IgD-negative memory B cell (primary cell): ENCODE data around the gene RUNX2. TPM values are rescaled to one million over a fixed set of nuclear protein-coding genes. Genes with fewer than 3 reads are reported as not detected.
A peak's percentile ranks its signal among the peaks of the same experiment; 100 is the strongest.

ENCODE experiments used
- H3K27ac Mint-ChIP-seq, 3 donors: one replicate each; pipeline ENCODE4 v1.8.0; 2020 to 2022; ENCODE audit warnings: mild to moderate bottlenecking in 3 of 3, mixed read lengths in 3 of 3, moderate library complexity in 1 of 3
- H3K27me3 Mint-ChIP-seq: one replicate; pipeline ENCODE4 v1.8.0; 2021; ENCODE audit warnings: mixed read lengths
- H3K36me3 Mint-ChIP-seq: one replicate; pipeline ENCODE4 v1.8.0; 2020; ENCODE audit warnings: mild to moderate bottlenecking, mixed read lengths
- H3K4me1 Mint-ChIP-seq, 3 donors: one replicate each; pipeline ENCODE4 v1.8.0; 2020 to 2022; ENCODE audit warnings: mixed read lengths in 3 of 3, mild to moderate bottlenecking in 1 of 3
- H3K4me3 Mint-ChIP-seq, 4 donors: one replicate each; pipeline ENCODE4 v1.8.0; 2020 to 2022; ENCODE audit warnings: mild to moderate bottlenecking in 4 of 4, mixed read lengths in 4 of 4, moderate library complexity in 3 of 4
- H3K9me3 Mint-ChIP-seq, 3 donors: one replicate each; pipeline ENCODE4 v1.8.0; 2020 to 2021; ENCODE audit warnings: mixed read lengths in 3 of 3, mild to moderate bottlenecking in 1 of 3
- polyA plus RNA-seq: library from polyadenylated mRNA; unstranded; fragments of 300-500 nt; fragmentation: Illumina TruSeq; gene quantifications from one replicate; pipeline ENCODE4 v1.2.3, GENCODE V29; 2021

RUNX2 gene
- polyA plus RNA-seq, 1 donor from 2014 or later, result 2.9 TPM

DNA sequence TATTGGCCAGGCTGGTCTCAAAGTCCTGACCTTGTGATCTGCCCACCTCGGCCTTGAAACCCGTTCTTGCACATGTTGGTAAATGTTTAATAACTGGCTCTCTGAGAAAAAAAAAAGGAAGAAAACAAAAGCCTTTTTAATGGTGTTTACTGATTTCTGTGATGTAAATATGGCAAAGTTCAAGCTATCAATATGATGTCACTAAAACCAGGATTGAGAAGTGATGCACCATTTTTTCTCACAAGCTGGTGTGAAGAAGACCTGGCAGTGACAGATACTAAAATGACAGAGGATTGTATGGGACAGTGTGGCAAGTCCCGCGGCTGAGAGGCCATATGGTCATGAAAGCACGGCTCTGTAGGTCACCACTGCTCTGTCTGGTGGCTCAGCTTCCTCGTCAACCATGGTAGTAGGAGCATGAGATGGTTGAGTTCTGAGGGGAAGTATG is 245.9 kb downstream of the RUNX2 start:
- Mint-ChIP-seq H3K36me3 (peaks cover 1% of the 10 kb centered on the region), H3K4me1 (peaks cover 4 to 13% (median 6%) of the 10 kb centered on the region in 3 donors), H3K27ac (no peak overlapping the region), H3K27me3 (peaks cover 3% of the 10 kb centered on the region), H3K4me3 (no peak overlapping the region), H3K9me3 (no peaks in the 10 kb centered on the region)

DNA sequence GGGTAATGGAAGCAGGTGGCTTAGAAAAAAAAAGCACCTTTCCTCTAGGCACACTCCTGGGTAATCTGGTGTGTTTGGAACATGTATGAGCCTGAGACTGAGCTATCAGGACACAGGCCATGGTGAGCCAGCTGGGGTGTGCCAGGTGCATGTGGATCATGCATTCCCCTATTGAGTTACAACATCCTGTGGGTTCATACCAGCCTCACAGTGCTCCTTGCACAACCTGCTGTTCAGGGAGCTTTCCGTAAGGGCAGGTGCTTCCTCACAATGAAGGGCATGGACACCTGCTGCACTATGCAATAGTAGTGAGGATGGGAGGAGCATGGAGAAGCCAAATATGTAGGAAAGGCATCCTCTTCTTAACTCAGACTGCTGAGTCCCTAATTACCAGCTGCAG is 246.8 kb downstream of the RUNX2 start:
- Mint-ChIP-seq H3K27ac (no peak overlapping the region), H3K9me3 (no peaks in the 10 kb centered on the region), H3K4me1 (peaks cover 4 to 13% (median 6%) of the 10 kb centered on the region in 3 donors), H3K4me3 (no peak overlapping the region), H3K36me3 (peaks cover 1% of the 10 kb centered on the region), H3K27me3 (peaks cover 3% of the 10 kb centered on the region)

DNA sequence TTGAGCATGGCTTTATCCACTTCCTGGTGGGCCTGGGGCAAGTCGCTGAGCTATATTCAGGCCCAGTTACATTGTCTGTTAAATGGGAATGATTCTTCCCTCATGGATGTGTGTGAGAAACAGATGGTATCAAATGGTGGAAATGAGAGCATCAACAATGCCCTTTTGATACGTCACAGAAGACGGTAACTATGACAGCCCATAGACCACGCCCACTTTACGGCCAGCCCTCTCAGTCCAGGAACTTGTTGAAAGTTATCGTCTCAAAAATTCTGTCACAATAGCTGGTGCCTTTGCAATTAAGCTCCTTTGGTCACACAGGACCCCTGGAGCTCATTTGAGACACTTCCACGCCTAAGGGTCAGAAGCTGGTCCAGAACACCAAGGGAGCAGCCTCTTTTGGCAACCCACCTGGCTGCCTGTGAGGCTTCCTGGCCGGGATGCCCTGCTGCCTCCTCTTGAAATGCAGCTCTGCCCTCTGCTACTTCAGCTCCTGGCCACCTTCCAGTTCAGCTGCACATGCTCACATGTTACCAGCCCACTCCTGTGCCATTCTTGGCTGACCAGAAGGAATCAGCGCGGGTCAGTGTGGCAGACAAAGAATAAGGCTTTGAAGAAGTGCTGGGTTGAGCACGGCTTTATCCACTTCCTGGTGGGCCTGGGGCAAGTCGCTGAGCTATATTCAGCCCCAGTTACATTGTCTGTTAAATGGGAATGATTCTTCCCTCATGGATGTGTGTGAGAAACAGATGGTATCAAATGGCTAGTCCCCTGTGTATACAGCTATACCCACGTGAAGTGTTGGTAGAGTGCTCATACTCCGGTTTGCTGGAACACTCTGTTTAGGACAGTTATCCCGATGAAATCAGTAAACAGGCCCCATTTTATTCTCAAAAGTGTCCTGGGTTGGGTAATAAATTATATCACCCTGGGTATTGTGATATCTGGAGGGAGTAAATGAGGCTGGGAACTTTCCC is 248.8 kb downstream of the RUNX2 start:
- peaks cover 1% of the 10 kb centered on the region for H3K36me3 Mint-ChIP-seq
- H3K9me3 Mint-ChIP-seq, result peaks cover 0 to 2% (median 0%) of the 10 kb centered on the region in 3 donors
- no peak overlapping the region for H3K4me3 Mint-ChIP-seq
- peaks cover 4 to 13% (median 6%) of the 10 kb centered on the region in 3 donors for H3K4me1 Mint-ChIP-seq
- no peak overlapping the region for H3K27ac Mint-ChIP-seq
- peaks cover 3% of the 10 kb centered on the region for H3K27me3 Mint-ChIP-seq

DNA sequence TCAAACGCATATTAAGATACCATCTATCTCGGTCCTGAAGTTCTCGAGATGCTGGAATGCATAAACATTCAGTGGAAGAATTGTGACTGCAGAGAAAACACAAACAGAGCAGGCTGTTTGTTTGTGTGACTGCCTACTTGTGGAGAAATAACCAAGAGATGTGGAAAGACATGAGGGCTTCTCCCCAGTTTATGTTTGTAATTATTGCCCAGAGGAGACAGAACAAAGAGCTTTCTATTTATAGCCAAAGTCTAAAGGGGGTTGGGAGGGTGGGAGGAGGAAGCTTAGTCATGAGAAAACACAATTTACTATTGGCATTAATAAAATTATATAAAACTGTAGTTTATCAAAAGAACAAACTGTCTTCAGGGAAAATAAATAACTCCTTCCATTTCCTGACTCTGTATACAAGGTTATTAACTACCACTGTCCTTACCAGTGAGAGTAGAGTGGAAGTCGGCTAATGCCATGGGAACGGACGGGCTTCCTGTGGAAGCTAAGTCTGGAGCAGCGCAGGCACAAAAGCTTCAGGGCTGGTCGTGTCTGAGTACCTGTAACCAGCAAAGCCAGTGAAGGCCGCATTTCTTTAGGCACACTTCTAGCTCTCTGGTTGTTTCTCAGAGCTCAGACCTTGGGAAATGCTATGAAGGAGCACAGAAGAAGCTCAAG is 249.8 kb downstream of the RUNX2 start:
- H3K4me1 Mint-ChIP-seq, result peaks cover 3 to 8% (median 4%) of the 10 kb centered on the region in 3 donors
- H3K27ac Mint-ChIP-seq, result no peak overlapping the region
- peaks cover 1% of the 10 kb centered on the region for H3K36me3 Mint-ChIP-seq
- peaks cover 0 to 9% (median 0%) of the 10 kb centered on the region in 3 donors for H3K9me3 Mint-ChIP-seq
- H3K27me3 Mint-ChIP-seq, result peaks cover 3% of the 10 kb centered on the region
- no peak overlapping the region for H3K4me3 Mint-ChIP-seq

DNA sequence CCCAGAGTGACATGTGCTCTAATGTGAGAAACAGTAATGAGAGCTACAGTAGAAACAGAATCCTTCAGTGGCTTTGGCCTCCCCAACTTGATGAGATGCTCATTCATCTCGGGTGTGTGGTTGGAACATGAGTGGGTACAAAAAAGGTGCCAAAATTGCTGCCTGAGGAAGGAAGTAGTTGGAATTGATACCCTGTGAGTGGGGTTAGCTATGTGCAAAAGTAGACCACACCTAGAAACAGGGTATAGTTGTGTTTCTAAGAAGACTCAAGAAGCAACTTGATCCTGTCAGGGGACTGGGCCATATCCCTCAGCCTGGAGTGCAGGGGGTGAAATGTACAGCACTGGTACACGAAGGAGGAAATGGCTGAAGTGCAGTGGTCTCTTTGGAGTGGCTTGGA is 256.0 kb downstream of the RUNX2 start:
- peaks cover 17 to 29% (median 22%) of the 10 kb centered on the region in 3 donors for H3K4me1 Mint-ChIP-seq
- H3K27ac Mint-ChIP-seq, result no peak overlapping the region
- H3K36me3 Mint-ChIP-seq, result peaks cover 3% of the 10 kb centered on the region
- H3K27me3 Mint-ChIP-seq, result peaks cover 1% of the 10 kb centered on the region
- peak overlapping the region in 1 of 4 donors; percentile 19 for H3K4me3 Mint-ChIP-seq
- H3K9me3 Mint-ChIP-seq, result peaks cover 0 to 9% (median 0%) of the 10 kb centered on the region in 3 donors

DNA sequence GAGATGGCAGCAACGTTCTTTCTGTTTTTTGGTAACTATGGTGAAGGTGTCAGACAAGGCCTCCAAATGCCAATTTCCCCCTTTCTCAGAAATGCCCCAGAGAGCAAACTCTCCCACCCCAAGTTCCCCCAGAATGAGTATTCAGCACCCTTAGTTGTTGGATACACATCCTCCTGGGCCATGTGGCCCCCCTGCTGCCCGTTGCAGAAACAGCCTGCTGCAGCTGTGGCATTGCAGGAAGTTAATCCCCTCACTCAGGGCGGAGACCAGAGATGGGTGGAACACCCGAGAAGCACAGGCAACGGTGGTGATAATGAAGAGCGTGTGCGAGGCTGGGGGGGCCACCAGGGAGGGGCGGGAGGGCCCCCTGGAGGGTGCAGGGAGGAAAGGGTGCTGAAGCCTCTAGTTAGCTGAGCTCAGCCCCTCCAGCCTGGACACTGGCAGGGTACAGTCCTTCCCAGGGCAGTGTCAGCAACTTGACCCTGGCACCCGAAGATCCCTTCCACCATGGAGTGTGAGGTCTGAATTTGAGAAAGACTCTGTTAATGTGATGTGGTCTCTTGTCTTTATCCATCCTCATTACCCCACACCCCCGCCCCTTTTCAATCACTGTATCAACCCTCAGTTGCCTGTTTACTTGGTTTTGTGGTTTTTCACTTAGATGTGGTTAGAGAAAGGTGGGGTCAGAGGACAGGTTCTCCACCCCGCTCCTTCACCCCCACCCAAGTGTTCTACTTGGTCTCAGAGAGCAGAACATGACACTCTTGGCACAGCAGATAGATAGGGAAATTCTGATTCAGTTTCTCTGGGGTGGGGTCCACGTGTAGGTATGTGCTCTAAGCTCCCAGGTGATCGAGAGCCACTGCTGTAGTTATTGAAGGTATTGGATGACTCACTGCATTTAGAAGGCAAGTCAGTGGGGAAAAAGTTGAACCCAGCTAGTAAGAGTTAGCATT is 258.4 kb downstream of the RUNX2 start:
- Mint-ChIP-seq H3K4me3 (peak overlapping the region; percentile 6 to 87 (median 70)), H3K4me1 (peaks cover 20 to 30% (median 22%) of the 10 kb centered on the region in 3 donors), H3K27ac (peak overlapping the region in 2 of 3 donors; percentile 8 to 28)

DNA sequence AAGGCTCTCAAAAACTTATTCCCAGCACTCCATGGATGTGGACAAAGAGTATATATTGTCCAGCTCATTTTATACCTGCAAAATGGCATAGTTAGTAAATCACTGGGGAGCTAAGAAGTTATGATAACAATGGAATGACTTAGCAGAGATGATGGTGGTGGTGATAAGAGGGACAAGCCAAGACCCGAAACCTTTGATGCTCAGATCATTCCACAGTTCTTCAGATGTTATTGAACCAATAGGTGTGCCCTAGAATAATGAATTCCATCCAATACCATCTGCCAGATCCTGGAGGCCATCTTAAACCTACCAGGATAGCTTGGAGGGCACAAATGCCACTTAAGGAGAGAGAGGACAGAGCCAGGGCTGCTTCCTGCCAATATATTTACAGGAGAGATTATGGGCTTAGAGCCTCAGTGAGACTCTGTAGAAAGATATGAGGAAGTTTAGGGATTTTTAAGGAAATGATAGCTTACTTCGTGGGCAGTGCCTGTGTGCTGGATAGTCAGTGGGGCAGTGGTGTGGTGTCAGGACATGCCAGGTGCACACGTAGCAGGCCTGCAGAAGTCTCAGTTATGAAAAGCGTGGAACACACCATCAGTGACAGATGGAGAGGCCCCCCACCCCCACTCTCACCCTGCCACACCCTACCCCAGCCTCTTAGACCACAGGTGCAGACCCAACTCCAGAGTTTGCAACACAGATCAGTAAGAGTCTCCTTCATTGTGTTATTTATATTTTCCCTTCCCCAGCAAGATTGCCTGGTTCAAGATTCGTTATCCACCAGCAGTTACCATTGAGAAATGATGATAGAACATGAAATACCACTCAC is 259.3 kb downstream of the RUNX2 start:
- Mint-ChIP-seq H3K4me3 (peak overlapping the region in 2 of 4 donors; percentile 2 to 81), H3K9me3 (peaks cover 0 to 4% (median 0%) of the 10 kb centered on the region in 3 donors), H3K27me3 (peaks cover 1% of the 10 kb centered on the region), H3K27ac (peak overlapping the region in 1 of 3 donors; percentile 28), H3K36me3 (peaks cover 3% of the 10 kb centered on the region), H3K4me1 (peaks cover 20 to 30% (median 22%) of the 10 kb centered on the region in 3 donors)

More for the DNA sequence above, 258.4 kb downstream of the RUNX2 start:
- Mint-ChIP-seq H3K27me3 (peaks cover 1% of the 10 kb centered on the region), H3K9me3 (peaks cover 0 to 9% (median 0%) of the 10 kb centered on the region in 3 donors), H3K36me3 (peaks cover 3% of the 10 kb centered on the region)

DNA sequence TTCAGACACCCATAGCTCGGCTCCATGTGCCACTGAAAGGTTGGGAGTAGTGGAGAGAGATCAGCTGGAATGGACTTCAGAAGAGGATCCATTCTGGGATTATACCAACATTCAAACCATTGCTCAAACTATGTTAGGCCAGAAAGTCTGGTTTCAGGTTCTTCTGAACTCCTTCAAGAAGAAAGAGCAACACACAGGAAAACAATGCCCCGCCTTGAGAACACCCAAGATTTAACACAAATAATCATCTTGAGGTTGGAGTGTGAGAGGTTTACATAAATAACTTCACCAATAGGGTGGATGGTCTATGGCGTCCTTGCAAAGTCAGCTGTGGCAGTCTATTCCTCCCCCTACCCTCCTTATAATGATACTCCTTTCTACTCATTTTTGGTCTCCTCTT is 261.2 kb downstream of the RUNX2 start:
- Mint-ChIP-seq H3K27ac (no peak overlapping the region), H3K27me3 (peaks cover 1% of the 10 kb centered on the region), H3K36me3 (peaks cover 3% of the 10 kb centered on the region), H3K4me1 (peaks cover 21 to 28% (median 22%) of the 10 kb centered on the region in 3 donors), H3K4me3 (no peak overlapping the region), H3K9me3 (no peaks in the 10 kb centered on the region)

DNA sequence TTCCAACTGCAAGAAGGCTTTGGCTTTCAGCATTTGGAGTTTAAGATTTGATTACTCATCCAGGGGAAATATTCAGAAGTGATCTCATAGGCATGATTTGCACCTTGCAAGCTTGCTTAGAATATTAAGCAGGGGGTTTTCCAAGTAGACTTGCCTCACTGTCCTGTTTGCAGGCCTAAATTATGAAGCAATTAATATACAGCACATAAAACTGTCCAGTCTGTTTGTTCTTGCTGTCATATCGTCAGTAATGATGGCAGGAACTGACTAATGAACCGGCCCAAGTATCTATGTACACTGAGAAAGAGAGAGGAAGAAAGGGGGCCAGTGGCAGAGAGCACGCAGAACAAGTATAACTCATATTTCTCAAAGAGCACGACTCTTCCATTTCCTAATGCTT is 262.1 kb downstream of the RUNX2 start:
- Mint-ChIP-seq H3K27me3 (peaks cover 1% of the 10 kb centered on the region), H3K27ac (no peak overlapping the region), H3K9me3 (no peaks in the 10 kb centered on the region), H3K36me3 (peaks cover 2% of the 10 kb centered on the region), H3K4me1 (peaks cover 20 to 25% (median 22%) of the 10 kb centered on the region in 3 donors), H3K4me3 (no peak overlapping the region)

DNA sequence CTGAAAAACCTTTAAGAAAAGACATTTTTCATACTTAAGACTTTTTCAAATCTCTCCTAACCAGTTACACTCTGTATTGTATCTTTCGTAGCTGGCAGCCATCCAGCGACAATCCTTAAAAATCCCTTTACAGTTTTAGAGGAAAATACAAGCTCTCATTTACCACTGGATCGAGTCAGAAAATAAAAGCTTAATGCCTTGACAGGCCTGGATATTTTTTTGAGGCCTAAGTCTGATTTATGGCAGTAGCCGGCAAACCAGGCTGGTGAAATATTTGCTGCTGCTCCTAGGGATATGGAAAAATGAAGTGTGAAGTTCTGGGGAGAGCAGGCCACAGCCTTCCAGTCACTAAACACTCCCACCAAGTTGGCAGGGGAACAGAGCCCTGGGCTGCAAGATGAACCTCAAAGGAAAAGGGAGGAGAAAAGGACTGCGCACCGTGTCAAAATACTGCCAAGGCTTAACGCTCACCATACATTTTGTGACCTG is 262.6 kb downstream of the RUNX2 start:
- H3K36me3 Mint-ChIP-seq, result no peaks in the 10 kb centered on the region
- H3K27ac Mint-ChIP-seq, result no peak overlapping the region
- peaks cover 20 to 25% (median 20%) of the 10 kb centered on the region in 3 donors for H3K4me1 Mint-ChIP-seq
- H3K27me3 Mint-ChIP-seq, result peaks cover 1% of the 10 kb centered on the region
- H3K9me3 Mint-ChIP-seq, result no peaks in the 10 kb centered on the region
- no peak overlapping the region for H3K4me3 Mint-ChIP-seq

DNA sequence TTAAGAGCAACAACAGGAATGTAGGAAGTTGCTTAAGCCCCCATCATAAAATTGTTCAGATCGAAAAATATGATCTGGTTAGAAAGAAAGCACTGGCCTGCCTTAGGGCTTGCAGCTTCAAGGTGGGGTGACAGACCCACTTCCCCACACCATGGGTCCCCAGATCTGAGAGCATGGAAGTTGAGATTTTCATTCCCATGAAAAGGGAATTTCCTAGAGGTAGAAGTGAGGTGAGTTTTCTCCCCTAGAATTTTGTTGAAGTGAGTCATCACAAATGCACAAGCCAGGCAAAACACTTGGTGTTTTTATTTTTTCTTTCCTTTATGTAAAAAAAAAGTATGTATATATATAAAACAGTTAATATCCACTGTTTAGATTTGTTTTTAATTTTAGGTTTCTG is 263.2 kb downstream of the RUNX2 start:
- Mint-ChIP-seq H3K27ac (no peak overlapping the region), H3K36me3 (no peaks in the 10 kb centered on the region), H3K4me3 (no peak overlapping the region), H3K4me1 (peaks cover 15 to 20% (median 16%) of the 10 kb centered on the region in 3 donors), H3K27me3 (peaks cover 1% of the 10 kb centered on the region), H3K9me3 (no peaks in the 10 kb centered on the region)

DNA sequence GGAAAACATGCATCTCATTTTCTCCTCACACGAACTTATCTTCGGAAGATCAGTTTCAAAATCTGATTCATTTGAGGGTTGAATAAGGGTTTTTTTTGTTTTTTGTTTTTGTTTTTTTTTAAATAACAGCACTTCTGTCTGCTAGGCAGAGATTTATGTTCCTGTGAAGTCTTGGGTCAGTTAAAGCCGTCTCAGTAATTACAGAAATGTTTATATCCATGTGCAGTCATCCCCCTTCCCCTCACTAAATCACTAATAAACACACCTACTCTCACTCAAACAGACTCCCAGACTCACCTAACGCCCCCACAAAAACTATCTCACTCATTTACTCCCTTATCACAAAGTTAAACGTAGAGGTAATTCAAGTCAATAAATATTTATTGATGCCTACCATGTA is 263.8 kb downstream of the RUNX2 start:
- Mint-ChIP-seq H3K27ac (no peak overlapping the region), H3K4me1 (peaks cover 12 to 16% (median 12%) of the 10 kb centered on the region in 3 donors), H3K9me3 (no peaks in the 10 kb centered on the region), H3K27me3 (no peaks in the 10 kb centered on the region), H3K4me3 (no peak overlapping the region), H3K36me3 (no peaks in the 10 kb centered on the region)

DNA sequence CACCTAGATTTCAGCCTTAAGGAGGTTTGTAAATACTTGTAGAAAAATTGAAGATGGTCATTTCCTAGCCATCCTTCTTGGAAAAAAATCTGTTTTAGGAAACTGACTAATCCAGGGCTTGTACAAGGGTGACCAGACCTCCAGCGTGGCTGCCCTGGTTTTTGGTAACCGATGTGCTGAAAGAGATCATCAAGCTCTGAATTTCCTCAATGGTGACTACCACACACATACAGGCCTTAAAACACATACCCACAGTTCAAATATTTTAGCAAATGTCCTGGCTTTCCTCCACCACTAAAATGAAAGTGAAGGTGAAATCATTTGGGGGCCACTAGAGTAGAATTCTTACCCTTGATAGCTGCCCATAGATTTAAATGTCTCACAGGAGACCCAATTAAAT is 264.9 kb downstream of the RUNX2 start:
- Mint-ChIP-seq H3K9me3 (peaks cover 0 to 1% (median 0%) of the 10 kb centered on the region in 3 donors), H3K27ac (no peak overlapping the region)

More for the DNA sequence above, 264.9 kb downstream of the RUNX2 start:
- H3K4me3 Mint-ChIP-seq, result no peak overlapping the region
- H3K27me3 Mint-ChIP-seq, result no peaks in the 10 kb centered on the region
- peaks cover under 1 to 5% (median 4%) of the 10 kb centered on the region in 3 donors for H3K4me1 Mint-ChIP-seq
- no peaks in the 10 kb centered on the region for H3K36me3 Mint-ChIP-seq
